ENCODE data around the gene PLAC9. TPM values are rescaled to one million over a fixed set of nuclear protein-coding genes. Genes with fewer than 3 reads are reported as not detected.
"Not testable (repeated sequence)": the region's sequence is repeated elsewhere in the genome, so short reads cannot be mapped to it uniquely, and the experiment has no call there.

PLAC9 gene
- total RNA-seq, 1 experiment from 2014 or later = not detected

- DNase-seq (ENCODE audit: low read depth, low spot score) = not testable (repeated sequence)
Measured at GRCh38 chr10:80133687-80134086, 1.2 kb downstream of the PLAC9 start.

GRCh38 chr10:80136134-80136571 lies 3.6 kb downstream of the PLAC9 start:
- DNase-seq (ENCODE audit: low read depth, low spot score) = no peak
- in situ Hi-C loops (cut with HindIII; ENCODE audit: low pct_unique_long_range_greater_than_20kb, low sequenced_read_pairs) = no loop called here

More at GRCh38 chr10:80133687-80134086, 1.2 kb downstream of the PLAC9 start:
- in situ Hi-C loops (cut with HindIII; ENCODE audit: low pct_unique_long_range_greater_than_20kb, low sequenced_read_pairs) = not testable (repeated sequence)

GRCh38 chr10:80137031-80137862 lies 4.7 kb downstream of the PLAC9 start:
- in situ Hi-C loops (cut with HindIII; ENCODE audit: low pct_unique_long_range_greater_than_20kb, low sequenced_read_pairs) = no loop called here
- DNase-seq (ENCODE audit: low read depth, low spot score) = no peak

GRCh38 chr10:80137920-80138319 lies 5.4 kb downstream of the PLAC9 start:
- in situ Hi-C loops (cut with HindIII; ENCODE audit: low pct_unique_long_range_greater_than_20kb, low sequenced_read_pairs) = no loop called here
- DNase-seq (ENCODE audit: low read depth, low spot score) = no peak

GRCh38 chr10:80139265-80139664 lies 6.7 kb downstream of the PLAC9 start:
- no peak for DNase-seq (ENCODE audit: low read depth, low spot score)
- in situ Hi-C loops (cut with HindIII; ENCODE audit: low pct_unique_long_range_greater_than_20kb, low sequenced_read_pairs) = no loop called here

- in situ Hi-C loops (cut with HindIII; ENCODE audit: low pct_unique_long_range_greater_than_20kb, low sequenced_read_pairs) = no loop called here
Measured at GRCh38 chr10:80140251-80140650, 7.7 kb downstream of the PLAC9 start.

GRCh38 chr10:80141696-80142460 lies 9.3 kb downstream of the PLAC9 start:
- in situ Hi-C loops (cut with HindIII; ENCODE audit: low pct_unique_long_range_greater_than_20kb, low sequenced_read_pairs) = no loop called here
- no peak for DNase-seq (ENCODE audit: low read depth, low spot score)

More at GRCh38 chr10:80140251-80140650, 7.7 kb downstream of the PLAC9 start:
- DNase-seq (ENCODE audit: low read depth, low spot score) = no peak

- no peak for DNase-seq (ENCODE audit: low read depth, low spot score)
Measured at GRCh38 chr10:80144067-80144695, 11.7 kb downstream of the PLAC9 start.

GRCh38 chr10:80144696-80145131 lies 12.2 kb downstream of the PLAC9 start:
- no peak for DNase-seq (ENCODE audit: low read depth, low spot score)
- in situ Hi-C loops (cut with HindIII; ENCODE audit: low pct_unique_long_range_greater_than_20kb, low sequenced_read_pairs) = no loop called here

More at GRCh38 chr10:80144067-80144695, 11.7 kb downstream of the PLAC9 start:
- in situ Hi-C loops (cut with HindIII; ENCODE audit: low pct_unique_long_range_greater_than_20kb, low sequenced_read_pairs) = no loop called here

GRCh38 chr10:80145406-80146308 lies 13.1 kb downstream of the PLAC9 start:
- DNase-seq (ENCODE audit: low read depth, low spot score) = peak; percentile 80
- in situ Hi-C loops (cut with HindIII; ENCODE audit: low pct_unique_long_range_greater_than_20kb, low sequenced_read_pairs) = not testable (repeated sequence)

GRCh38 chr10:80146918-80147317 lies 14.4 kb downstream of the PLAC9 start:
- no peak for DNase-seq (ENCODE audit: low read depth, low spot score)
- in situ Hi-C loops (cut with HindIII; ENCODE audit: low pct_unique_long_range_greater_than_20kb, low sequenced_read_pairs) = no loop called here

GRCh38 chr10:80148166-80148805 lies 15.8 kb downstream of the PLAC9 start:
- in situ Hi-C loops (cut with HindIII; ENCODE audit: low pct_unique_long_range_greater_than_20kb, low sequenced_read_pairs) = no loop called here
- no peak for DNase-seq (ENCODE audit: low read depth, low spot score)

GRCh38 chr10:80149123-80149522 lies 16.6 kb downstream of the PLAC9 start:
- DNase-seq (ENCODE audit: low read depth, low spot score) = no peak
- in situ Hi-C loops (cut with HindIII; ENCODE audit: low pct_unique_long_range_greater_than_20kb, low sequenced_read_pairs) = no loop called here

GRCh38 chr10:80150172-80150571 lies 17.6 kb downstream of the PLAC9 start:
- in situ Hi-C loops (cut with HindIII; ENCODE audit: low pct_unique_long_range_greater_than_20kb, low sequenced_read_pairs) = no loop called here
- DNase-seq (ENCODE audit: low read depth, low spot score) = no peak

GRCh38 chr10:80152820-80153219 lies 20.3 kb downstream of the PLAC9 start:
- in situ Hi-C loops (cut with HindIII; ENCODE audit: low pct_unique_long_range_greater_than_20kb, low sequenced_read_pairs) = no loop called here
- DNase-seq (ENCODE audit: low read depth, low spot score) = no peak

- in situ Hi-C loops (cut with HindIII; ENCODE audit: low pct_unique_long_range_greater_than_20kb, low sequenced_read_pairs) = no loop called here
- no peak for DNase-seq (ENCODE audit: low read depth, low spot score)
Measured at GRCh38 chr10:80153460-80153859, 20.9 kb downstream of the PLAC9 start.

- no peak for DNase-seq (ENCODE audit: low read depth, low spot score)
- in situ Hi-C loops (cut with HindIII; ENCODE audit: low pct_unique_long_range_greater_than_20kb, low sequenced_read_pairs) = no loop called here
Measured at GRCh38 chr10:80154626-80154977, 22.1 kb downstream of the PLAC9 start.

All from SK-MEL-5 (cell line).